Right renal cortex interstitium (tissue), 3 donors: ENCODE measurements around the gene ANP32E. TPM values are rescaled to one million over a fixed set of nuclear protein-coding genes. Genes with fewer than 3 reads are reported as not detected.
"Not testable (repeated sequence)": the region's sequence is repeated elsewhere in the genome, so short reads cannot be mapped to it uniquely, and the experiment has no call there.

ENCODE experiments used
- DNase-seq, 3 donors: peaks; one replicate each; pipeline ENCODE4 v3.0.0-alpha.2; 2013; ENCODE audit warnings: low read depth in 3 of 3, low spot score in 2 of 3
- polyA plus RNA-seq, 3 donors: library from polyadenylated mRNA; unstranded; fragments of 120-200 nt; gene quantifications; one replicate each; pipeline ENCODE4 v1.2.1, GENCODE V29; 2013; ENCODE audit not compliant: insufficient read length in 3 of 3

The ANP32E gene
- polyA plus RNA-seq, 3 donors, result 113 to 154 (median 134) TPM

DNA sequence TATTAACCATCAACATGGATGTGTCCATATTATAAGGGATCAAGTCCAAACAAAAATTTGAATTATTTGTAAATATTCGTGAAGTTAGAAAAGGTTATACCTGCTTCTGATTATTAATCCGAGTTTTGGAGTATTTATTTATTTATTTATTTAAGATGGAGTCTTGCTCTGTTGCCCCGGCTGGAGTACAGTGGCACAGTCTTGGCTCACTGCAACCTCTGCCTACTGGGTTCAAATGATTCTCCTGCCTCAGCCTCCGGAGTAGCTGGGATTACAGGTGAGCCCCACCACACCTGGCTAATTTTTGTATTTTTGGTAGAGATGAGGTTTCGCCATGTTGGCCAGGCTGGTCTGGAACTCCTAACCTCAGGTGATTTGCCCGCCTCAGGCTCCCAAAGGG lies 20.1 kb downstream of the ANP32E start:
- not testable (repeated sequence) for DNase-seq

DNA sequence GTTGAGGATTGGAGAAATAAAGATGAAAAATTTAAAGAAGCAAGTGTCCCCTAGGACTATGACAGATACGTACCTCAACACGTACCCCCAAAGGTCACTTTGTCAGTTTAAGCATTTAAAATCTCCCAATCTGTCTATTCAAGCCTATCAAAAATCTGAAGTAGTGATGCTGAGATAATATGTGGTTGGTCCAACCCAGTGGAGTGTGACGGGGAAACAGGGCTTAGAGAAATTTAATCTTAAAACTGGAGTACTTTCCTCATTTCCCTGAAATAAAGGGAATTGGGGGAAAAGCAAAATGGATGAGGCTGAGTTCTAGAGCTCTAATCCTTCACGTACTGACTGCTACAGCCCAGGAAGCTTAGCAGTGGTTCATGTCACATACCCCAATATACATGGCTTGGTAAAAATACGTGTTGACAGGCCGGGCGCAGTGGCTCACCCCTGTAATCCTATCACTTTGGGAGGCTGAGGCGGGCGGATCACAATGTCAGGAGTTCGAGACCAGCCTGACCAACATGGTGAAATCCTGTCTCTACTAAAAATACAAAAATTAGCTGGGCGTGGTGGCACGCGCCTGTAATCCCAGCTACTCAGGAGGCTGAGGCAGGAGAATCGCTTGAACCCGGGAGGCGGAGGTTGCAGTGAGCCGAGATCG lies 21.7 kb downstream of the ANP32E start:
- peak in 1 of 3 donors; percentile 12 for DNase-seq

DNA sequence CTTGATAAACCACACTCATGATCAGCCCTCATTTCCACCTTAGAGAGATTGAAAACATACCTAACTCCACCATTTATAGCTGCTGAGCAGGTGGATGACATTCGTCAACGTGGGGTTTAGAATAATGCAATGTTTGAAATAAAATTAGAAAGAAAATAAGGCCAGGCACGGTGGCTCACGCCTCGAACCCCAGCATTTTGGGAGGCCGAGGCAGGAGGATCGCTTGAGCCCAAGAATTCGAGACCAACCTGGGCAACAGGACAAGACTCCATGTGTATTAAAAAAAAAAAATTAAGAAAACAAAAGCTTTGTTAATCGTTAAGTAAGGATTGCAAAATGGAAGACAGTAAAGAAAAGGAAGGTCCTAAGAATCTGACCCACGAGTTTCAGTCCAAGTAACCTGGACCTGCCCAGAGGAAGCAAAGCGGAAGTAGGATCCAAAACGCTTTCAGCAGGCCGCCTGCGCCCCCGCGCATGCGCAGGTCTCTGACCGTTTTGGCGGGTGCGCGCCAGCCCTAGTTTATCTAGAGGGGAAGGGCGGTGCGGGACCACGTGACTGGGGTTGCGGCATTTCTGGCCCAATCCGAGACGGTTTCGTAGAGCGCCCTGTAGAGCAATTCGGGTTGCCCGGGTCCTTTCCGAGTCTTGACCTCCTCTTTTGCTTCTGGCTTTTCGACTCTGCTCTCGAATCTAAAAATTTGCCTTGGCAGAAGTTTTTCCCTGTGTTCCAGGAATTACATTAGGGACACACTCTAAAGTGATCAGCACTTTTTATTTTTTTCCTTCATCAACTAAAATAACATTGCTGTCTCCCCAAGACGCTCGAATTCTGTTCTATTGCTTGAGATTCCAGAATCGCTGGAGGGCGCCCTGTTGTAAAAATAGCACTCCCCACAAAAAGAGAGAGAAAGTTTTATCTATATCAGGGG lies 22.5 kb downstream of the ANP32E start:
- peak; percentile 75 to 80 (median 80) for DNase-seq

DNA sequence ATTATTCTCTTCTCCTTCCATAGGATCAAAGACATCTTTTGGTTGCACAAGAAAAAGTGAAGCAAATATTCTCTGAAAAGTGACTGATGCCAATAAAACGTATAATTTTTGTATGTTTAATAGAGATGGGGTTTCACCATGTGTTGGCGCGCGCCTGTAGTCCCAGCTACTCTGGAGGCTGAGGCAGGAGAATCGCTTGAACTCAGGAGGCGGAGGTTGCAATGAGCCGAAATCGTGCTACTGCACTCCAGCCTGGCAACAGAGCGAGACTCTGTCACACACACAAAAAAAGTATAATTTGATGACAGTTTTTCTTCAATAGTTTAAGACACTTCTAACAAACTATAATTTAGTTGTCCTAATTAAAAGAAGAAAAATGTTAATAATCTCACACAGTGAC lies 23.8 kb downstream of the ANP32E start:
- DNase-seq, result no peak

DNA sequence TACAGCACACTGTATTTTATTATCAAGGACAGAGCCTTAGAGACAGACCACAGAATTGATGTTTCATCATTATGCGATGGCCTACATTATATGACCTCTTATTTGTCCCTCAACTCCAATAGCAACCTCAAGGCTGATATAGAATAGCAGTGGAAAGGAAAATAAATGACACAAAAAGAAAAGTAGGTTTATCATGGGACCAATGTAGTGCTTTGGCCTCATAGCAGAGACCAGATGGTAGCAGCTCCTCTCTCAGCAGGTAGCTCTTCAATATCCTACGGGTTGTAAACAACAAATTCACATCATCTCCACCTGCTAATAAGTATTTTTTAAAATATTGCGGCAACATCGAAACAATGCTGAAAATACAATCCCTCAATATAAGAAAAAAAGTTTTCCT lies 25.2 kb downstream of the ANP32E start:
- DNase-seq, result no peak

DNA sequence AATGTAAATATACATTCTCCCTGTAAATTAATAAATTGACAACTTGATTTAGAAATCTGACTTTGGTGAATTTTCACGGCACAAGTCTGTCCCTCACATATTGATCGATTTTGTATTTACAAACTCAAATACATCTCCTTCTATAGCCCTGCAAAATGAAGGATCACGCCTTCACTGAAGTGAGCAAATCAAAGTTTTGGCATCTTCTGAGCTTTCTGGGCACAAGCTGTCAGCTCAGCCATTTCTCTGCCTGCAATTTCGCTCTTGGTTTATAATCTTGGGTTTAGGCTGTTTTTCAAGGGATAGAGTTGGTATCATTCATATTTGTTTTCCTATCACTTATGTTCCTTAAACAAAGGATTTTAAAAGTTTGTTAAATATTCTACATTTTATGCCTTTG lies 25.8 kb downstream of the ANP32E start:
- no peak for DNase-seq

DNA sequence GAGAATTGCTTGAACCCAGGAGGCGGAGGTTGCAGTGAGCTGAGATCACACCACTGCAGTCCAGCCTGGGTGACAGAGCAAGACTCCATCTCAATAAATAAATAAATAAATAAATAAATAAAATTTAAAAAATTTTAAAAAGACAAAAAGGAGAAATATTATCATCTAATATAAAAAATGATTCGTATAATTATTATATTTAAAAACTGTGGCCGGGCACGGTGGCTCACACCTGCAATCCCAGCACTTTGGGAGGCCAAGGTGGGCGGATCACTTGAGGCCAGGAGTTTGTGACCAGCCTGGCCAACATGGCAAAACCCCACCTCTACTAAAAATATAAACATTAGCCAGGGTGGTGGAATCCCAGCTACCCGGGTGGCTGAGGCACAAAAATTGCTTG lies 27.5 kb downstream of the ANP32E start:
- DNase-seq, result not testable (repeated sequence)

DNA sequence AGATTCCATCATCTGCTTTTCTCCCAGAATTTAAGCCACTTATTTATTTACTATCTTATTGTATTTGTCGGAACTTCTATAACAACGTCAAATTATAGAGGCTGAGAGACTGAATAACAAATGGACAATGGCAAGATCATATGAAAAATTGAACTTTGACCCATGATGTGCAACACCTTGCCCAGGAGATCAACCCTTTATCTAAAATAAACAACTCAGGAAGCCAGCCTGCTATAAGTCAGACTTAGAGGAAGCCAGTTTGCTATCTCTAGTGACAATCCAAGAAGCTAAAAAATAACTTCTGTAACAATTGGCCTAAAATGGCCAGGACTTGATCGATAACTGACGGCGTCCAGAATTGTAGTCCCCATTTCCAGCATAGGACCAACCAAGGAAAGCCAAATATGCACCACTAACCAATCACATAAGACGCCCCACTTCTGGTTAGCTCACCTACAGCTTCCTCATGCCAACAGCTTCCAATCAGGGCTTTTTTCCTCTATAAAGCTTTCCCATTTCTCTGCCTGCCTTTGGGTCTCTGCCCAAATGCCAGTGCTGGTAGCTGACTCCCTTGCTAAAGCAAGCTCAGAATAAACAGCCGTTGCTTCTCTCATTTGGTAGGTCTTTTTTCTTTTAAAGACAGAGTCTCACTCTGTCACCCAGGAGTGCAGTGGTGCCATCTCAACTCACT lies 28.5 kb downstream of the ANP32E start:
- no peak for DNase-seq

DNA sequence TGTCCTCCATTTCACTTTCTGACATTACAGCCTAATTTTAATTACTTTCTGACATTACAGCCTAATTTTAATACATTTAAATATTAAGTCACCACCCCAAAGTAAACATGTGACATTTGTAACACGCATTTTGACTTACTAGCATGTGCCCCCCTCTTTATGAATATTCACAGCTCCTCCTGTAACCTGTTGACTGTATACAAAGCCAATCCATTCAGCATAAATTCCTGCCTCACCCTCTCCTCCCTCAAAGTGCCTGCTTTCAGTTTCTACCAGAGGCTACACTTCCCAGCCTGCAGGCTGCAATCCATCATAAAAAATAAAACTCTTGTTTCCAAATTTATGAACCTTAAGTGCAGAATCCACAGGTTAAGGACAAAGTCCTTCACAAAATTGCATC lies 39.5 kb downstream of the ANP32E start:
- DNase-seq, result no peak

DNA sequence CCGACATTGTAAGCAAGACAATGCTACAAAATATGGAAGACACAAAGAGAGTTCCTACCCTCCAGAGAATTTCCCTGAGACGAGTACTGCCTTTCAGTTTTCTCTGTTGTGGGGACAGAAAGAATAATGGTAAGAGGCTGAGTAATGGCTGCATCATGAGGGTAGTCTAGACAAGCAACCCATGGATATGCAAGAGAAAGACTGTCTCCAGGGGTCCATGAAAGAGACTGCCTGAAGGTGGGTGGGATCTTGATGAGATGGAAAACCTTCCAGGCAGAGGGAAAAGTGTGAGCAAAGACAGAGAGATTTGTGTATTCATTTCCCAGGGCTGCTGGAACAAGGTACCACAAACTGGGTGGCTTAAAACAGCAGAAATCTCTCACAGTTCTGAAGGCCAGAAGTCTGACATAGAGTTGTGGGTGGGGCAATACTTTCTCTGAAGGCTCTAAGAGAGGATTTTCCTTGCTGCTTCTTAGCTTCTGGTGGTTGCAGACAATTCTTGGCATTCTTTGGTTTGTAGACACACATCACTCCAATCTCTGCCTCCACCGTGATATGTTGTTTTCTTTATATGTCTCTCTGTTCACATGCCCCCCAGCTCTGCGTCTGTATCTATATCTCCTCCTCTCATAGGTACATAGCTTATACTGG lies 41.4 kb downstream of the ANP32E start:
- no peak for DNase-seq

DNA sequence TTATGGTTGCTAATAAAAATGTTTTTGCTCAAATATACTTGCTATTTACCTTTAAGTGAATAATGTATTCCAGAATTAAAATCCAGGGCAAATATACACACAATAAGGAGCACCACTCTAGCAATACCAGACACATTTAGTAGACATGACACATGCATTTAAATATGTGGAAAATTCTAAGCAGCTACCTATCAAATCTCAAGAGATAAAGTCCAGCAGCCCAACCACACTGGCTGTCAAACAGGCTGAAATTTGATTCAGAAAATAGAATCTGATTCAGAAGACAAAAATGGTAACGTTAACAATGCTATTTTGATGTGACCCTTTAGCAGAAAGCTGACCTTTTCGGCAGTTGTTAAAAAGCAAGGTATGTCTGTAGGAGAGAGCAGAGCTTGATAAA lies 43.9 kb downstream of the ANP32E start:
- no peak for DNase-seq

DNA sequence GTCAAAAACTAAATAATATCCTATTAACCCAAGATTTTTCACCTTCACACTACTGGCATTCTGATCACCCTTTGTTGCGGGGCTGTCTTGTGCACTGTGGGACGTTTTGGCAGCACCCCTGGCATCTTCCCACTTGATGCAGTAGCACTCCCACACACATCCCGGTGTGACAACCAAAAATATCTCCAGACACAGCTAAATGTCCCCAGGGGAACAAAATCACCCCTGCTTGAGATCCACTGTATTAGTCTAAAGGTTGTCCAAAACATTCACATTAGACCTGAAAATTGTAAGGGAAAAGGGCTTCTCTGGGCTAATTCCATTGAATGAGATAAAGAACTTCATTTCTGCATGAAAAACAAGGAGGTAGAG lies 48.4 kb downstream of the ANP32E start:
- DNase-seq, result no peak

DNA sequence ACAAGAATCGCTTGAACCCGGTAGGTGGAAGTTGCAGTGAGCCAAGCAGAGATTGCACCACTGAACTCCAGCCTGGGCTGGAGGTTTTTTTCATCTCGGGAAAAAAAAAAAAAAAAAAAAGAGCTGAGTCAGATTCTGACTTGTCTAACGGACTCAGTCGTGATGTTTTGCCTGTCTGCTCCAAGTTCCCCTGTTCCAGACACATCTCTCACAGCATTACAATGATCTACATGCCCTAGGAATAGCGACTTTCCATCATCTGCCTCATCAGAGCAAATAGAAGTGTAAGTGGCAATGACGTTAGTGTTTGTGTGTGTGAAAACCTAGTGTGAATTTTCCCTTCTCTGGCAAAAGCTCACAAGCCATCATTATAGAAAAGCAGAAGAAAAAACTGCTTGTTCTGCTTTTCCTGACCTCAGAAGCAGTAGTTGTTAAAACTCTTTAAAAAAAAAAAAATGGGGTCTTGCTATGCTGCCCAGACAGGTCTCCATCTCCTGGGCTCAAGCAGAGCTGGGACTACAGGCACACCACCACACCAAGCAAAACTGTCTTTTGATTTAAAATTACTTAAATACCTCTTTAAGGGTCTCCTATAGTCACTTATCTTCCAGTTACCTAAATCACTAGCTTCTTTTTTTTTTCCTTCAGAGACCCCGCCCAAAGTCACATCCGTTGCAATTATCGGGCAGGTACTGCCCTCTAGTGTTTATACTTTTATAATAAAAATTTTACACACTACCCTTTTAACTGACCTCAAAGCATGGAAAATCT lies 48.9 kb downstream of the ANP32E start:
- DNase-seq, result peak in 2 of 3 donors; percentile 31 to 45

DNA sequence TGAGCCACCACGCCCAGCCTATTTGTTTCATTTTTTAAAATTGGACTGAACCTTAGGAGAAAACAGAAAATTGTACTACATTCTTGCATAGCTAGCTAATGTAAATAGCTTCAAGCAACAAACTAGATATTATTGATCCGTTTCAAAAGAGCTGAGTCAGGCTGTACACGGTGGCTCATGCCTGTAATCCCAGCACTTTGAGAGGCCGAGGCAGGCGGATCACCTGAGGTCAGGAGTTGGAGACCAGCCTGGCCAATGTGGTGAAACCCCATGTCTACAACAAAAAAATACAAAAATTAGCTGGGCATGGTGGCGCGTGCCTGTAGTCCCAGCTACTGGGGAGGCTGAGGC lies 49.5 kb downstream of the ANP32E start:
- DNase-seq, result not testable (repeated sequence)

DNA sequence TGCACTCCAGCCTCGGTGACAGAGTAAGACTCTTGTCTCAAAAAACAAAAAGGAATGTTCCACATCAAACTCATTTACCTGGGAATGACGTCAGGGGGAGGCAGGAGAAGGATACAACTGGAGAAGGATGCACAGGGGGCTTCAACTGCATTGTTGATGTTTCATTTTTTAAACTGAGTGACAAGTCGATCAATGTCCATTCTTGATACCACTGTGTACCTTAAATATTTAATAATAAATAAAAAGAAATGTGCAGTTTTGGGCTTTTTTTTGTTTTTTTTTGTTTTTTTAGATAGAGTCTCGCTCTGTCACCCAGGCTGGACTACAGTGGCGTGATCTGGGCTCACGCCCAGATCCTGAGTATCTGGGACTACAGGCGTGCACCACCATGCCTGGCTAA lies 50.4 kb downstream of the ANP32E start:
- DNase-seq, result no peak

DNA sequence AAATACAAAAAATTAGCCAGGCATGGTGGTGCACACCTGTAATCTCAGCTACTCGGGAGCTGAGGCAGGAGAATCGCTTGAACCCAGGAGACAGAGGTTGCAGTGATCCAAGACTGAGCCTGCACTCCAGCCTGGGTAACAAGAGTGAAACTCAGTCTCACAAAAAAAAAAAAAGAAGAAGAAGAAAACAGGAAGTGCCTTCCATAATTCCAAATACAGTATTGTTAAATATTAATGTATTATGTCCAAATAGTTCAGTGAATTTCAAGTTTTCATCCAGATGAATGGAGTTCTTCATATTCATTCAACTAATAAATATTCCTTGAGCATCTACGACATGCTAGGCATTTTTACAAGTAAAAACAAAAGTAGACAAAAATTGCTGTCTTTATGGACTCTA lies 52.9 kb downstream of the ANP32E start:
- no peak for DNase-seq

DNA sequence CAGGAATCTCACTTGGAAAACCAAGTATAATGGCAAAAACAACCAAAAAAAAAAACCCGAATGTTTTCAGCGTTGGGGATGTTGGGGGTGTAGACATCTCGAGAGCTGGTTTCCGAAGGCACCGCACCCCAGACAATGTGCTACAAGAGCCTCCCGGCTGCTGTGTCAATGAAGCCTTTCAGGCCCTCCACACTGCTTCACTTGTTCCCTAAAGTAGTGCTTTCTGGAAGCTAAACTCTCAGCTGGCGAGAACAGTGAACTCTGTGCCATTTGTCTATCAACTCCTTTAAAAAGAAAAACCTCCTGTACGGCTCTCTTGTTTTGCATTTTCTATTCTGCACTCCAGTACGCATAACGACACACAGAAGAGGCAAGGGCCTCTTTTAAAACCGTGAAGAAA lies 53.7 kb downstream of the ANP32E start:
- DNase-seq, result no peak

DNA sequence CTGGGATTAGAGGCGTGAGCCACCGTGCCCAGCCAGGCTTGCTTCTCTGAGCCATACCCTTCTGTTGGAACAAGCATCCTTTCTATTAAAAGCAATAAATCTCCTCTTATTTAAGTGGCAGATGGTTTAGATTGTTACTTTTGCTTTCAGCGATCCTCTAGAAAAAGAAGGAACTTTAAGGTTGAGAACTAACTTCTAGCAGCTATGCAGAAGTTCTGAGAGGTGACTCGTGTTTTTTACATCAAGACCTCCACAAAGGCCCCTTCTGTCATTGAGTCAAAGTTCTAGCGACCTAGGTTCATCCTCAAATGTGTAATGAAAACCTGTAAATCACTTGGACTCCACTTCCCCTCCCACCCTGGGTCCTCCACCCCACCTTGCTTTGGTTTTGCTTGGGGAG lies 55.4 kb downstream of the ANP32E start:
- no peak for DNase-seq

DNA sequence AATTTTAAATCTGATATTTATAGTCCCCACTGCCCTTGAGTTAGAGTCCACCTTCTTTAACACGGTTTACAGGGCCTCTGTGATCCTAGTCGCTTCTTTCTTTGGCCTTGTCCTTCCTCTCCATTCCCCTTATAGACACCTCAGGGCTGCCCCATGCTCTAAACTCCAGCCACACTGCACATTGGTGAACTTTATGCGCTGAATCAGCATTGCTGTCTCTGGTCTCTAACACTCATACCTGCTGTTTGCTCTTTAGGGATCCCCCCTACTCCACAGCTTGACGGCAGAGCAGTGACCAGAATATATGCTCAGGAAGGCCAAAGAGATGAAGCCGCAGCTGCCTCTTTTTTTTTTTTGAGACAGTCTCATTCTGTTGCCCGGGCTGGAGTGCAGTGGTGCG lies 56.0 kb downstream of the ANP32E start:
- no peak for DNase-seq

DNA sequence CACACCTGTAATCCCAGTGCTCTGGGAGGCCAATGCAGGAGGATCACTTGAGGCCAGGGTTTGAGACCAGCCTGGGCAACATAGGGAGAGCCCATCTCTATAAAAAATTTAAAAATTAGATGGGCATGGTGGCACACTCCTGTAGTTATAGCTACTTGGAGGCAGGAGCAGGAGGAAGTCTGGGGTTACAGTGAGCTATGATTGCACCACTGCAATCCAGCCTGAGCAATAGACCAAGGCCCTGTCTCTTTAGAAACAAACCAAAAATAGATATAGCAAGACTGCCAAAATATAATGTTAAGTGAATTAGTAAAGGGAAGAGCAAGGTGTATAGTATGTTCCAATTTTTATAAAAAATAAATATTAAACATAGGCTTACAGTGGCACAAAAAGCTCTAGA lies 57.4 kb downstream of the ANP32E start:
- no peak for DNase-seq
